ENCODE measurements around the gene BET1. TPM values are rescaled to one million over a fixed set of nuclear protein-coding genes. Genes with fewer than 3 reads are reported as not detected.

BET1 gene
- total RNA-seq, 1 experiment from 2014 or later: 19.9 TPM

DNA sequence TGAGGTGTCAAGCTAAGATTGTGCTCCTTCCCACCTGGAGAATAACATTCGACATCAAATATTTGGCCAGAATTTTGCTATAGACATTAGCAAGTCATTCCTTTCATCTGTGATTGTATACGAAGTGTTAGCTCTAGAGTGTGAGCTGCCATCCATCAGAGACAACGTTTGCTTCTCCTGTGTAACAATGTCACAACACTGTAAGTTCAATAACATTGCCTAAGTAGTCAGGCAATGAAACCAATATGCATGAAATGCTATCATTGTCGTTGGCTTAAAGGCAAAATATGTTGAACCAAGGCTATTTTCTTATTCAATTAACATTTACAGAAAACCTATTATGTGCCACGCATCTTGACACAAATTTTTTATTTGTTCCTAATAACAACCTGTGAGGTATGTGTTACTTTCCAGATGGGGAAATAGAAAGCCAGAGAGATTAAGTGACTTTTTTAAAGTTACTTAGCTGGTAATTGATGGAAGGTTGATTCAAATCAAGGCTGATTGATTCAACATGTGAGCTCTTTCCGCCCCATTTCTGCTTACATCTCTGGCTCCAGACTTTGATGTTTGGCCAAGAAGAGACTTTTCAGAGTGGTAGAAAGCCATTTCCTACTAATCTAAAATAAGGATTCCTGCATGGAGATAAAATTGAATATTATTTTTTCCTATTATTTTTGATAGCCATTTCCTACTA, 32.0 kb downstream of the BET1 start:
- no TSS peak for BruUV-seq (replicated peaks)

DNA sequence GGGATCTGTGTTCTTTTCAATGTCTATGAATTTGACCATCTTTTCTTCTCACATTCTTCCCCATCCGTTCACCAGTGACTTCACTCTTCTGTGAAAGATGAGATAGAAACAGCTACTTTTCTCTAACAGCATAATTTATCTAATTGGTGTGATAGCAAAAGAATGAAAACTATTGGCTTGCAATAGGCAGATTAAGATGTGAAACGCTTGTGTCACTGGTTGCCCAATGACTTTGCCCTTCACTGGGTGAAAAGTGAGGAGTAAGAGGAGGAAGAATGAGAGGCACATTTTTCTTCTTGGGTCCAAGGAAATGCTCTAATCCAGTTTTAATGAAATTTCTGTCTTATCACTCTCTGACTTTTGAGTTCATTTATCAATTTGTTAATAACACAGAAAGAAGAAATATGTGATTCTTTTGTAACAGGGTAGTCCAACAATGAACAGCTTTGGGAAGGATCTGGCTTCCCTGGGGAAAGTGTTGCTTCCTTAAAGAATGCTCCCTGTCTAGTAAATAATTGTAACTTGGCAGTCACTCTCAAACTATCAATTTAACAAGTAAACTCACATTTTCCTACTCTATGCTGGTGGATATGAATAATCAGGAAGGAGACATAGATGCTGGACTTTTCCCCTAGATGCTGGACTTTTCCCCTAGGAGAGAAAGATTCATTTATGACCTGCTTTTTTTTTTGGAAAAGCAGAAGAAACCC, 35.1 kb downstream of the BET1 start:
- no peaks in the 10 kb centered on the region for H3K4me1 ChIP-seq
- peaks cover 9% of the 10 kb centered on the region for H3K27me3 Mint-ChIP-seq (ENCODE audit: insufficient read depth, unreplicated experiment)
- TF ChIP-seq, protein P1, sequence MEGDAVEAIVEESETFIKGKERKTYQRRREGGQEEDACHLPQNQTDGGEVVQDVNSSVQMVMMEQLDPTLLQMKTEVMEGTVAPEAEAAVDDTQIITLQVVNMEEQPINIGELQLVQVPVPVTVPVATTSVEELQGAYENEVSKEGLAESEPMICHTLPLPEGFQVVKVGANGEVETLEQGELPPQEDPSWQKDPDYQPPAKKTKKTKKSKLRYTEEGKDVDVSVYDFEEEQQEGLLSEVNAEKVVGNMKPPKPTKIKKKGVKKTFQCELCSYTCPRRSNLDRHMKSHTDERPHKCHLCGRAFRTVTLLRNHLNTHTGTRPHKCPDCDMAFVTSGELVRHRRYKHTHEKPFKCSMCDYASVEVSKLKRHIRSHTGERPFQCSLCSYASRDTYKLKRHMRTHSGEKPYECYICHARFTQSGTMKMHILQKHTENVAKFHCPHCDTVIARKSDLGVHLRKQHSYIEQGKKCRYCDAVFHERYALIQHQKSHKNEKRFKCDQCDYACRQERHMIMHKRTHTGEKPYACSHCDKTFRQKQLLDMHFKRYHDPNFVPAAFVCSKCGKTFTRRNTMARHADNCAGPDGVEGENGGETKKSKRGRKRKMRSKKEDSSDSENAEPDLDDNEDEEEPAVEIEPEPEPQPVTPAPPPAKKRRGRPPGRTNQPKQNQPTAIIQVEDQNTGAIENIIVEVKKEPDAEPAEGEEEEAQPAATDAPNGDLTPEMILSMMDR (IDR thresholded peaks at IDR 0.05; ENCODE audit: insufficient read depth in 1 of 2, low read depth in 1 of 2, low read length in 1 of 2, severe bottlenecking in 1 of 2, unreplicated experiment in 1 of 2): no peak
- no peak overlapping the region for H3K4me3 Mint-ChIP-seq (ENCODE audit: unreplicated experiment)
- H3K36me3 Mint-ChIP-seq (ENCODE audit: insufficient read depth, unreplicated experiment): no peaks in the 10 kb centered on the region
- no peaks in the 10 kb centered on the region for H3K9me3 ChIP-seq
- no peak for DNase-seq
- no peak overlapping the region for H3K27ac Mint-ChIP-seq (ENCODE audit: unreplicated experiment)
- H3K36me3 ChIP-seq (ENCODE audit: control insufficient read depth, insufficient read depth, low read length): no peaks in the 10 kb centered on the region
- no peaks in the 10 kb centered on the region for H3K9me3 Mint-ChIP-seq (ENCODE audit: unreplicated experiment)
- no TSS peak for BruUV-seq (replicated peaks)
- intact Hi-C loops (cut with micrococcal nuclease; ENCODE audit: unreplicated experiment): no loop called here
- CTCF ChIA-PET: no interaction called here
- no peak overlapping the region for H3K4me3 ChIP-seq (ENCODE audit: low read depth, low read length)
- POLR2A ChIA-PET: no interaction called here
- no peaks in the 10 kb centered on the region for H3K27me3 ChIP-seq (replicated peaks; ENCODE audit: control insufficient read depth, insufficient read depth, low read length)
- no peaks in the 10 kb centered on the region for H3K4me1 Mint-ChIP-seq (ENCODE audit: low read depth, unreplicated experiment)

More for the DNA sequence above, 32.0 kb downstream of the BET1 start:
- Mint-ChIP-seq H3K27ac (ENCODE audit: unreplicated experiment) (no peak overlapping the region), H3K4me1 (ENCODE audit: low read depth, unreplicated experiment) (no peaks in the 10 kb centered on the region), H3K36me3 (ENCODE audit: insufficient read depth, unreplicated experiment) (no peaks in the 10 kb centered on the region), H3K9me3 (ENCODE audit: unreplicated experiment) (no peaks in the 10 kb centered on the region), H3K4me3 (ENCODE audit: unreplicated experiment) (no peak overlapping the region), H3K27me3 (ENCODE audit: insufficient read depth, unreplicated experiment) (peaks cover 18% of the 10 kb centered on the region)
- DNase-seq: no peak
- no peaks in the 10 kb centered on the region for H3K9me3 ChIP-seq
- H3K4me3 ChIP-seq (ENCODE audit: low read depth, low read length): no peak overlapping the region
- intact Hi-C loops (cut with micrococcal nuclease; ENCODE audit: unreplicated experiment): no loop called here
- H3K36me3 ChIP-seq (ENCODE audit: control insufficient read depth, insufficient read depth, low read length): no peaks in the 10 kb centered on the region
- H3K27me3 ChIP-seq (replicated peaks; ENCODE audit: control insufficient read depth, insufficient read depth, low read length): no peaks in the 10 kb centered on the region
- TF ChIP-seq, protein P1 (IDR thresholded peaks at IDR 0.05; ENCODE audit: insufficient read depth in 1 of 2, low read depth in 1 of 2, low read length in 1 of 2, severe bottlenecking in 1 of 2, unreplicated experiment in 1 of 2): no peak
- no peaks in the 10 kb centered on the region for H3K4me1 ChIP-seq
- CTCF ChIA-PET: interaction anchor here (0.7 kb wide), 1 partner anchor 9 kb away, joined by 3 read pairs; no protein-coding TSS in a partner anchor
- POLR2A ChIA-PET: no interaction called here

DNA sequence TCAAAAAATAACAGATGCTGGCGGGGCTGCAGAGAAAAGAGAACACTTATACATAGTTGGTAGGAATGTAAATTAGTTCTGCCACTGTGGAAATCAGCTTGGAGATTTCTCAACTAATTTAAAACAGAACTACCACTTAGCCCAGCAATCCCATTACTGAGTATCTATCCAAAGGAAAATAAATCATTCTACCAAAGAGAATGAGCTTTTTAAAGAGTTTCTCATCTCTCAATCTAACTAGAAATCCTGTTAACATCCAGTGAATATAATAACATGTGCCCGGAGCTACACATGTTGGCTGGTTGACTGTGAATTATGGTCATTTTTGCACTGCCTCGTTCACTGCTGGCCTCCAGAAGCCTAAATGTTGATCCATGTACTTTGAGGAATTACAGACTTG, 39.3 kb downstream of the BET1 start:
- Histone ChIP-seq H3K4me3 (ENCODE audit: low read depth, low read length) (no peak overlapping the region), H3K4me1 (no peaks in the 10 kb centered on the region), H3K9me3 (no peaks in the 10 kb centered on the region), H3K27me3 (replicated peaks; ENCODE audit: control insufficient read depth, insufficient read depth, low read length) (no peaks in the 10 kb centered on the region), H3K36me3 (ENCODE audit: control insufficient read depth, insufficient read depth, low read length) (no peaks in the 10 kb centered on the region)
- H3K36me3 Mint-ChIP-seq (ENCODE audit: insufficient read depth, unreplicated experiment): no peaks in the 10 kb centered on the region
- no TSS peak for BruUV-seq (replicated peaks)
- no peaks in the 10 kb centered on the region for H3K9me3 Mint-ChIP-seq (ENCODE audit: unreplicated experiment)
- H3K27ac Mint-ChIP-seq (ENCODE audit: unreplicated experiment): no peak overlapping the region
- TF ChIP-seq, protein P1 (IDR thresholded peaks at IDR 0.05; ENCODE audit: insufficient read depth in 1 of 2, low read depth in 1 of 2, low read length in 1 of 2, severe bottlenecking in 1 of 2, unreplicated experiment in 1 of 2): no peak
- ChIA-PET POLR2A (no interaction called here), CTCF (no interaction called here)
- H3K4me3 Mint-ChIP-seq (ENCODE audit: unreplicated experiment): no peak overlapping the region
- no peaks in the 10 kb centered on the region for H3K4me1 Mint-ChIP-seq (ENCODE audit: low read depth, unreplicated experiment)
- no peak for DNase-seq
- H3K27me3 Mint-ChIP-seq (ENCODE audit: insufficient read depth, unreplicated experiment): peaks cover 4% of the 10 kb centered on the region
- intact Hi-C loops (cut with micrococcal nuclease; ENCODE audit: unreplicated experiment): no loop called here

Data from Caco-2 (cell line).